IMR-90 (cell line): ENCODE data around the gene CLEC7A. TPM values are rescaled to one million over a fixed set of nuclear protein-coding genes. Genes with fewer than 3 reads are reported as not detected.

Source experiments
- ATAC-seq: fragments of 200-7000 bp; cut with Tn5 transposase; 2 replicates; pipeline ENCODE4 v1.9.1; 2020; ENCODE audit warnings: low read depth, mild to moderate bottlenecking, moderate library complexity
- BruUV-seq: library from RNA; stranded (reverse); fragments of 400-500 nt; replicated peaks from 2 replicates; lab custom pipeline; 2021; lab: Mats Ljungman, UMichigan
- CTCF ChIA-PET: fragments of 300-600 bp; formaldehyde crosslinking; extraction: SDS; loops from one replicate; lab custom pipeline; 2021; ENCODE audit warnings: antibody characterized with exemption; lab: Yijun Ruan, JAX
- POLR2A ChIA-PET: fragments of 300-600 bp; sonication (Branson Sonifier 250); formaldehyde crosslinking; loops from one replicate; lab custom pipeline; 2022; ENCODE audit warnings: antibody characterized with exemption; ENCODE audit not compliant: unreplicated experiment; lab: Charles Lee
- DNase-seq: peaks from one replicate; pipeline ENCODE4 v3.0.0; 2013
- H2AFZ ChIP-seq: replicated peaks from 2 replicates; pipeline ENCODE3; 2013; ENCODE audit warnings: low read length, mild to moderate bottlenecking; ENCODE audit not compliant: poor library complexity
- H2AK5ac ChIP-seq: 2 replicates; pipeline ENCODE4 v1.6.1; 2013; ENCODE audit warnings: low read depth, low read length, inconsistent platforms
- H2AK9ac ChIP-seq: replicated peaks from 2 replicates; pipeline ENCODE3; 2013; ENCODE audit warnings: mild to moderate bottlenecking, low read depth, low read length, moderate library complexity; ENCODE audit not compliant: poor library complexity
- H2BK120ac ChIP-seq: 2 replicates; pipeline ENCODE4 v1.6.1; 2013; ENCODE audit warnings: low read depth, low read length, inconsistent platforms
- H2BK15ac ChIP-seq: 3 replicates; pipeline ENCODE4 v1.6.1; 2013; ENCODE audit warnings: low read depth, low read length, inconsistent platforms
- H2BK20ac ChIP-seq: 2 replicates; pipeline ENCODE4 v1.6.1; 2013; ENCODE audit warnings: low read depth, mild to moderate bottlenecking, inconsistent platforms, low read length, moderate library complexity
- H2BK5ac ChIP-seq: 2 replicates; pipeline ENCODE4 v1.6.1; 2013; ENCODE audit warnings: mild to moderate bottlenecking, low read depth, low read length, inconsistent platforms; ENCODE audit not compliant: poor library complexity, severe bottlenecking
- H3K14ac ChIP-seq: replicated peaks from 2 replicates; pipeline ENCODE4 v1.6.1; 2013; ENCODE audit warnings: low read depth, low read length, inconsistent platforms
- H3K18ac ChIP-seq: 2 replicates; pipeline ENCODE4 v1.6.1; 2013; ENCODE audit warnings: low read depth, low read length, control low read depth
- H3K23ac ChIP-seq: 2 replicates; pipeline ENCODE4 v1.6.1; 2013; ENCODE audit warnings: low read depth, low read length, inconsistent platforms
- H3K27ac ChIP-seq: 2 replicates; pipeline ENCODE4 v1.5.1; 2013; ENCODE audit warnings: mild to moderate bottlenecking, control low read depth, low read length; ENCODE audit not compliant: insufficient read depth
- H3K27me3 ChIP-seq: 2 replicates; pipeline ENCODE4 v1.6.1; 2013; ENCODE audit warnings: low read length; ENCODE audit not compliant: control insufficient read depth, insufficient read depth
- H3K36me3 ChIP-seq: 2 replicates; pipeline ENCODE4 v1.6.1; 2013; ENCODE audit warnings: low read length, mixed read lengths; ENCODE audit not compliant: control insufficient read depth, insufficient read depth
- H3K4ac ChIP-seq: 2 replicates; pipeline ENCODE4 v1.6.1; 2013; ENCODE audit warnings: low read depth, low read length, inconsistent platforms
- H3K4me1 ChIP-seq: 2 replicates; pipeline ENCODE4 v1.6.1; 2013; ENCODE audit warnings: low read length, mixed read lengths; ENCODE audit not compliant: control insufficient read depth, insufficient read depth
- H3K4me2 ChIP-seq: 2 replicates; pipeline ENCODE4 v1.6.1; 2013; ENCODE audit warnings: low read depth, mild to moderate bottlenecking, control low read depth, low read length, moderate library complexity
- H3K4me3 ChIP-seq: 2 replicates; pipeline ENCODE4 v1.5.1; 2013; ENCODE audit warnings: low read depth, mild to moderate bottlenecking, control low read depth, low read length, moderate library complexity; ENCODE audit not compliant: insufficient read depth
- H3K56ac ChIP-seq: 2 replicates; pipeline ENCODE4 v1.6.1; 2013; ENCODE audit warnings: low read length, inconsistent platforms; ENCODE audit not compliant: insufficient read depth; ENCODE audit errors: extremely low read depth
- H3K79me1 ChIP-seq, 2 experiments: 2 replicates each; pipeline ENCODE4 v1.6.1; 2013; ENCODE audit warnings: low read length in 2 of 2, inconsistent platforms in 1 of 2, low read depth in 1 of 2
- H3K9ac ChIP-seq: 2 replicates; pipeline ENCODE4 v1.6.1; 2013; ENCODE audit warnings: low read depth, low read length, control low read depth
- H3K9me1 ChIP-seq: 2 replicates; pipeline ENCODE4 v1.6.1; 2013; ENCODE audit warnings: low read length, inconsistent platforms; ENCODE audit not compliant: insufficient read depth
- H3K9me3 ChIP-seq: 2 replicates; pipeline ENCODE4 v1.6.1; 2013; ENCODE audit warnings: low read length; ENCODE audit not compliant: control insufficient read depth, insufficient read depth
- H4K20me1 ChIP-seq: 2 replicates; pipeline ENCODE4 v1.6.1; 2013; ENCODE audit warnings: low read length, inconsistent platforms; ENCODE audit not compliant: insufficient read depth
- H4K5ac ChIP-seq: 2 replicates; pipeline ENCODE4 v1.6.1; 2013; ENCODE audit warnings: mild to moderate bottlenecking, low read depth, low read length, control low read depth
- H4K8ac ChIP-seq, 2 experiments: 2 replicates each; pipeline ENCODE4 v1.6.1; 2013; ENCODE audit warnings: low read depth in 2 of 2, low read length in 2 of 2, control low read depth in 1 of 2, inconsistent platforms in 1 of 2
- H4K91ac ChIP-seq: 2 replicates; pipeline ENCODE4 v1.6.1; 2013; ENCODE audit warnings: low read depth, low read length, inconsistent platforms; ENCODE audit not compliant: insufficient read depth
- BHLHE40 ChIP-seq: fragments of 150-350 bp; IDR thresholded peaks from 2 replicates; pipeline ENCODE4 v1.6.1; 2016; ENCODE audit warnings: mild to moderate bottlenecking, low read depth, low read length
- CEBPB ChIP-seq: IDR thresholded peaks from 2 replicates; pipeline ENCODE4 v1.6.1; 2012; ENCODE audit warnings: low read depth, low read length, improper control_type of control experiment
- CHD1 ChIP-seq: IDR thresholded peaks from 2 replicates; pipeline ENCODE4 v1.6.1; 2012; ENCODE audit warnings: low read depth, low read length, improper control_type of control experiment
- CTCF ChIP-seq: conservative IDR thresholded peaks from 2 replicates; pipeline ENCODE4 v1.5.1; 2012; ENCODE audit warnings: mild to moderate bottlenecking, low read depth, low read length, improper control_type of control experiment
- ELK1 ChIP-seq: fragments of 150-350 bp; IDR thresholded peaks from 2 replicates; pipeline ENCODE4 v1.6.1; 2016; ENCODE audit warnings: low read depth, mild to moderate bottlenecking, low read length, moderate library complexity, borderline replicate concordance
- FOS ChIP-seq: fragments of 150-350 bp; IDR thresholded peaks from 2 replicates; pipeline ENCODE4 v1.6.1; 2016; ENCODE audit warnings: low read depth, low read length
- MAFK ChIP-seq: IDR thresholded peaks from 2 replicates; pipeline ENCODE4 v1.6.1; 2012; ENCODE audit warnings: low read depth, low read length, improper control_type of control experiment
- MAZ ChIP-seq: IDR thresholded peaks from 2 replicates; pipeline ENCODE4 v1.6.1; 2012; ENCODE audit warnings: low read depth, mild to moderate bottlenecking, low read length, improper control_type of control experiment, moderate library complexity, borderline replicate concordance
- MXI1 ChIP-seq: IDR thresholded peaks from 2 replicates; pipeline ENCODE4 v1.6.1; 2012; ENCODE audit warnings: low read depth, mild to moderate bottlenecking, low read length, moderate library complexity, borderline replicate concordance
- NFE2L2 ChIP-seq: fragments of 150-350 bp; IDR thresholded peaks from 2 replicates; pipeline ENCODE4 v1.6.1; 2016; ENCODE audit warnings: low read depth, mild to moderate bottlenecking, low read length
- POLR2A ChIP-seq: IDR thresholded peaks from 2 replicates; pipeline ENCODE4 v1.6.1; 2012; ENCODE audit warnings: mild to moderate bottlenecking, low read depth, low read length
- RAD21 ChIP-seq: IDR thresholded peaks from 2 replicates; pipeline ENCODE4 v1.6.1; 2012; ENCODE audit warnings: low read length, improper control_type of control experiment
- RCOR1 ChIP-seq: IDR thresholded peaks from 2 replicates; pipeline ENCODE4 v1.6.1; 2012; ENCODE audit warnings: mild to moderate bottlenecking, low read length, improper control_type of control experiment; ENCODE audit not compliant: insufficient replicate concordance
- RFX5 ChIP-seq: IDR thresholded peaks from 2 replicates; pipeline ENCODE4 v1.8.0; 2012; ENCODE audit warnings: low read depth, mild to moderate bottlenecking, low read length, moderate library complexity
- SMC3 ChIP-seq: fragments of 150-350 bp; IDR thresholded peaks from 2 replicates; pipeline ENCODE4 v1.6.1; 2016; ENCODE audit warnings: low read depth, mild to moderate bottlenecking, antibody characterized with exemption, low read length, moderate library complexity
- USF2 ChIP-seq: fragments of 150-350 bp; IDR thresholded peaks from 2 replicates; pipeline ENCODE4 v1.6.1; 2017; ENCODE audit warnings: mild to moderate bottlenecking, antibody characterized with exemption, low read length, low read depth
- WGBS, 2 experiments: methylation state at CpG; one replicate each; pipeline versions ENCODE4 v1.1.5 to v1.1.7; 2013; ENCODE audit warnings: missing lambda C conversion rate in 2 of 2; ENCODE audit not compliant: insufficient read length in 1 of 2; ENCODE audit errors: extremely low coverage in 2 of 2; 5-methylcytosine and 5-hydroxymethylcytosine counted together
- dilution Hi-C: fragments of 300-500 bp; cut with HindIII; formaldehyde crosslinking; loops from one replicate; pipeline ENCODE4 v1.14.3; 2018; ENCODE audit warnings: low sequenced_read_pairs; ENCODE audit not compliant: unreplicated experiment
- in situ Hi-C: fragments of 300-500 bp; cut with MboI; formaldehyde crosslinking; loops from 3 replicates; pipeline ENCODE4 v1.14.3; 2019; ENCODE audit warnings: low sequenced_read_pairs, inconsistent platforms, mixed read lengths
- intact Hi-C: fragments of 100-400 bp; cut with micrococcal nuclease; formaldehyde crosslinking; loops from 2 replicates; pipeline ENCODE4 v1.10.0; 2022
- polyA plus RNA-seq, 3 experiments: library from polyadenylated mRNA; depleted of rRNA; stranded (reverse); fragments of >200 nt; gene quantifications; 2 replicates each; pipeline ENCODE4 v1.2.3, GENCODE V29; 2012; ENCODE audit warnings: low replicate concordance in 1 of 3
- total RNA-seq: library from RNA; depleted of rRNA; stranded (reverse); fragments of >200 nt; gene quantifications from 2 replicates; pipeline ENCODE4 v1.2.3, GENCODE V29; 2012

CLEC7A gene
- total and polyA plus RNA-seq, 2 of the 4 experiments (the other 2 are of a cell fraction) = not detected

- Histone ChIP-seq H2AK5ac (no peak overlapping the region), H4K8ac (no peak overlapping the region), H3K9ac (no peak overlapping the region), H3K4ac (no peak overlapping the region), H3K9me3 (no peaks in the 10 kb centered on the region), H2AFZ (no peak overlapping the region), H3K23ac (no peak overlapping the region), H3K79me1 (no peaks in the 10 kb centered on the region), H3K4me3 (no peak overlapping the region), H3K9me1 (no peaks in the 10 kb centered on the region), H2BK5ac (no peak overlapping the region), H3K14ac (no peak overlapping the region), H4K91ac (no peak overlapping the region), H2AK9ac (no peak overlapping the region), H4K5ac (no peak overlapping the region), H2BK20ac (no peak overlapping the region), H2BK15ac (no peak overlapping the region), H2BK120ac (no peak overlapping the region), H3K27ac (no peak overlapping the region), H3K36me3 (no peaks in the 10 kb centered on the region), H3K18ac (no peak overlapping the region), H4K20me1 (no peaks in the 10 kb centered on the region), H3K56ac (no peak overlapping the region), H3K4me1 (peaks cover 7% of the 10 kb centered on the region; the same call in 1 of the 2 replicates), H3K27me3 (no peaks in the 10 kb centered on the region), H3K4me2 (no peak overlapping the region)
- no peak for TF ChIP-seq RFX5
- TF ChIP-seq FOS = no peak
- TF ChIP-seq ELK1 = no peak
- no peak for TF ChIP-seq CHD1
- TF ChIP-seq RCOR1 = no peak
- no peak for TF ChIP-seq MAZ
- TF ChIP-seq CEBPB = no peak
- no peak for TF ChIP-seq MXI1
- no peak for TF ChIP-seq NFE2L2
- TF ChIP-seq MAFK = no peak
- no peak for TF ChIP-seq SMC3
- no peak for TF ChIP-seq RAD21
- no peak for TF ChIP-seq CTCF
- no peak for TF ChIP-seq BHLHE40
- no peak for TF ChIP-seq POLR2A
- no peak for TF ChIP-seq USF2
- CTCF ChIA-PET = no interaction called here
- intact Hi-C loops = no loop called here
- WGBS, 2 experiments = no CpG with 5 or more reads among the region's 2 CpGs
- no TSS peak for BruUV-seq
- DNase-seq (no peak), ATAC-seq (no peak)
- POLR2A ChIA-PET = interaction anchor here (0.6 kb wide), 1 partner anchor 11 kb away, joined by 4 read pairs; no protein-coding TSS in a partner anchor
- dilution Hi-C loops = no loop called here
- in situ Hi-C loops = no loop called here
These were observed 28.4 kb upstream of the CLEC7A start for GRCh38 chr12:10158406-10158805.
